Fibroblast of upper back skin (primary cell): ENCODE measurements around the gene PTCRA.
"Not testable (repeated sequence)": the region's sequence is repeated elsewhere in the genome, so short reads cannot be mapped to it uniquely, and the experiment has no call there.

ENCODE experiments used
- DNase-seq: peaks from one replicate; pipeline ENCODE4 v3.0.0-alpha.2; 2013

The PTCRA gene, protein sequence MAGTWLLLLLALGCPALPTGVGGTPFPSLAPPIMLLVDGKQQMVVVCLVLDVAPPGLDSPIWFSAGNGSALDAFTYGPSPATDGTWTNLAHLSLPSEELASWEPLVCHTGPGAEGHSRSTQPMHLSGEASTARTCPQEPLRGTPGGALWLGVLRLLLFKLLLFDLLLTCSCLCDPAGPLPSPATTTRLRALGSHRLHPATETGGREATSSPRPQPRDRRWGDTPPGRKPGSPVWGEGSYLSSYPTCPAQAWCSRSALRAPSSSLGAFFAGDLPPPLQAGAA

DNA sequence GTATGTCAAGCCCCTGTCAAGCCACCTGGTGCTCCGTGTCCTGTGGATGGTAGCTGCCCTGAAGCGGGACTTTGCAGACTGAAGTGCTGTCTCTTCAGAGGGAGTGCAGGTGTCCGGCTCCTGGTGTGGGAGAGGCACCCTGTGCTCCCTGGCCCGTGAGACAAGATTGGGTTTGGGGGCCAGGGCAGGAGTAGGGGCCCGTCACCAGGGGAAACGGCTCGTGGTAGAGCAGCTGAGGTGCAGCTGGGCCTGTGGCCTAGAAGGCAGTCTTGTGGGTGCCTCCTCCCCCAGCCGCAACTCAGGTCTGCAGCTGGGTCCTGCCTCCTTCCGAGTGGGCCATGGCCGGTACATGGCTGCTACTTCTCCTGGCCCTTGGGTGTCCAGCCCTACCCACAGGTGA lies at the start of gene PTCRA:
TSS of gene PTCRA (plus strand) at position 322 of the 400 bp plus-strand sequence. CDS start at position 339, 17 bp downstream.
- no peak for DNase-seq

DNA sequence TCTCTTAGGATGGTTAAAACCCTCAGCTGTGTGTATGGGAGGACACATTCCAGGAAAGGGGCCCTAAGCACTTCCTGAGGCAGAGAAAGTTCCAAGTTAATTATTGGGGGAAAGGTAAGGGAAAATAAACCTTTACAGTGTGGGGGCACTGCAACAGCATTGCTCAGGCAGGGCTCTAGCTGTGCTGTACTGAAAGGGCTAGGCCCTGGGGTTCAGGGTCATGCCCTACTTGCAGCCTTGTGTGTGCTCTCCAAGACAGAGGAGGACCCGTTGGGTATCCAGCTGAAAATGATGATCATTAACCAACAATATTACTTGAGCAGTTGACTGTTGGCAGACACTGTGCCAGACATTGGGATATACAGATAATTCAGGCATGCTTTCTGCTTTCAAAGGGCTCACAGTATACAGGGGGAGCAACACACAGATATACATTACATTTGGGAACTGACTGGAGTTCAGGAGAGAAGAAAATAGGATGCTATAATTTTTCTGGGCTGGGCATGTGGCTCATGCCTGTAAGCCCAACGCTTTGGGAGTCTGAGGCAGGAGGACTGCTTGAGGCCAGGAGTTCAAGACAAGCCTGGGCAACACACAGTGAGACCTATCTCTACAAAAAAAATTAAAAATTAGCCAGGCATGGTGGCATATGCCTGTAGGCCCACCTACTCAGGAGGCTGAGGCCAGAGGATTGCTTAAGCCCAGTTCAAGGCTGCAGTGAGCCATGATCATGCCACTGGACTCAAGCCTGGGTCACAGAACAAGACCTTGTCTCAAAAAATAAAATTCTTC lies 45.5 kb upstream of the PTCRA start:
- no peak for DNase-seq

DNA sequence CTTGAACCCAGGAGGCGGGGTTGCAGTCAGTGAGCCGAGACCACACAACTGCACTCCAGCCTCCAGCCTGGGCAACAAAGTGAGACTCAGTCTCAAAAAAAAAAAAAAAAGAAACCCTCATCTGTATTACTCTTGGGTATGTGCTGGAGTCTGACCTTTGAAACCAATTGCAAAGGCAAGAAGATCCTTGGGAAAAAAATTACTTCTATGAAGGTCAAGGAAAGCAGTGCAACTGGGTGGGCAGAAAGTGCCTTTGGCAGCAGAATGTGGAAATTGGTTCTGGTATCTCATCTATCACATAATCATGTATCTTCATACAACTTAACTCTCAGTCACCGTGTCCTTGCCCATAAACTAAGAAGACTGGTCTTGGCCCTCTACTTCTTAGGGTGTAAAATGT lies 44.1 kb upstream of the PTCRA start:
- DNase-seq = no peak

DNA sequence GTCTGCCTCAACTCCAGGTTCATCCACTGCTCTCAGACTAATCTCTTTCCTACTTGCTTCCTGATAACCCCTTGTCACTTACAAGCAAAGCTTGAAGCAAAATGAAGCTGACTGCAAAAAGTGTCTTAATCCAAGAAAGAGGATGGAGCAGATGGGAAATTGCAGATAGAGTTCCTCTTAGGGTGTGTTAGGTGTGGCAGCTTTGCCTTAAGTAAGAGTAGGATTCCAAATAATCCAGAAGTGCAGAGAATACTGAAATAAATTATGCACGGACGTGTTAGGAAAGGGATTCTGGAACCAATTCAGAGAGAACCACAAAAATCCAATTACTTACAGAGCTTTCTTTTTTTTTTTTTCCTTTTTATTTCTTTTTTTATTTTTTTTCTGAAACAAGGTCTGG lies 42.5 kb upstream of the PTCRA start:
- no peak for DNase-seq

DNA sequence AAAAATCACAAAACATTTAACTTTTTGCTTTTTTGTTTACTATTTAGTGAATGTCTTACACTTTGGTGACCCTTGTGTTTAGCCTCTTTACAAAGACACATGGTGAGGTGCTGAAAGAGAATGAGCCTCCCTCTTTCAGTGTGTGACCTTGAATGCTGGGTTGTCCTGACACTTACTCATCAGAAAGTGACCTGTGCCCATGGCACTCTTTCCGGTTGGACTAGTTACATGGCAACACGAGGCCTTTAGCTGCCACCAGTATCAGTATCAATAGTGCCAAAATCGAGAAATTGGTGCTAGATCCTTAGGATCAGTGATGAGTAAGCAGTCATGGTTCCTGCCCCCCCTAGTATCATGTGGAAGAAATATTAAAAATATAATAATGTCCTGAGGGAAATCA lies 38.2 kb upstream of the PTCRA start:
- DNase-seq = no peak

DNA sequence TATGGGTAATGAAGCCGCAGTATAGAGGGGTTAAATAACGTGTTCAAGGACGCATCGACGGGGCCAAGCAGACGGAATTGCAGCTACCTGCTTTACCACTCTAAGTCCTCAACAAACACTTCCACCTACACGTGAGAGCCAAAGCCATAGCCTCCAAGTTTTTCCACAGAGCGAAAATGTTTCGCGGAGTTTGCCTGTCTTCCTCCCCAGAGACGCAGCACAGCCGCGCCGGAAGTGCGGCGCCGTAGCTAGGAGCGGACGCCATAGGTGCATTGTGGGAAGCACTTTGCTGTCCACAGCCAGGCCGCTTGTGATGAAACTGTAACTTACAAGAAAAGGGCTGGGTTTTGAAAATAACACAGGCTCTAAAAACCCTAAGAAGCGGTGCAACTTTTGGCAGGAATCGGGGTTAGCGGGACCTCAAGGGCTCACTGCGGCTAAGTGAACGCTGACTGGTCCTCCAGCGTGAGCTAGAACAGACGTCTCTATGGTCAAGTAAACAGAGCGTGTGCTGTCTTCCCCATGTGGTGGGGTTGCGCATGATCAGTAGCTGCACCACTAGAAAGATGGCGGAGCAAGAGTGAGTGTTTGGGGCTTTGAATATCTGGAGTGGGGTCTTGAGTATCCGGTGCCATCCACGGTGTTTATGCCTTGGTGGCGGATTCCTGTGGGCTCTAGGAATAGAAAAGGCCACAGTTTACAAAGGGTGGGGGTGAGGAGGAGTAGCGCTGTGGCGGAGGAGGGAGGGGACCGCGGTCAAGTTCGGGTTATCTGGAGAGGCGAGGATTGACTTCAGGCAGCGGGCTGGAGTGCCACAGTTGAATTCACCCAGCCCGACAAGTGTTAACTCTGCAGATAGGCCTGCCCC lies 36.2 kb upstream of the PTCRA start, which contains the start of gene RPL7L1:
TSS of gene RPL7L1 (plus strand) at position 245 of the 868 bp plus-strand sequence. CDS start at position 540, 295 bp downstream.
- peak; percentile 88 for DNase-seq

DNA sequence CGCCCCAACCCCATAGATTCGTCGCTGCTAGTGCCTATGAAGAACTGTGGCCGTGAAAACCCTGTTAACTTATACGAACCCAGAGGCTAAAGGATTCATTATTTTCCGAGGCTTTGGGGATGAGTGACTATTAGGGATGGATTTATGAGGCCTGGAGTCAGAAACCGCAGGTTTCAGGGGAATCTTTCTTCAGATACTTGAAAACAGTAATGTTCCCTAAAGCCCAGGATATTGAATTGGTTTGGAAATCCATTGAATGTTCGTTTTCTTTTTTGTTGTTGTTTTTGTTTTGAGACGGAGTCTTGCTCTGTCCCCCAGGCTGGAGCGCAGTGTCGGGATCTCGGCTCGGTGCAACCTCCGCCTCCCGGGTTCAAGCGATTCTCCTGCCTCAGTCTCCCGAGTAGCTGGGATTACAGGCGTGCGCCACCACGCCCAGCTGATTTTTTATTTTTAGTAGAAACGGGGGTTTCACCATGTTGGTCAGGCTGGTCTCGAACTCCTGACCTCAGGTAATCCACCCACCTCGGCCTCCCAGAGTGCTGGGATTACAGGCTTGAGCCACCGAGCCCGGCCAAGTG lies 35.5 kb upstream of the PTCRA start:
- not testable (repeated sequence) for DNase-seq

DNA sequence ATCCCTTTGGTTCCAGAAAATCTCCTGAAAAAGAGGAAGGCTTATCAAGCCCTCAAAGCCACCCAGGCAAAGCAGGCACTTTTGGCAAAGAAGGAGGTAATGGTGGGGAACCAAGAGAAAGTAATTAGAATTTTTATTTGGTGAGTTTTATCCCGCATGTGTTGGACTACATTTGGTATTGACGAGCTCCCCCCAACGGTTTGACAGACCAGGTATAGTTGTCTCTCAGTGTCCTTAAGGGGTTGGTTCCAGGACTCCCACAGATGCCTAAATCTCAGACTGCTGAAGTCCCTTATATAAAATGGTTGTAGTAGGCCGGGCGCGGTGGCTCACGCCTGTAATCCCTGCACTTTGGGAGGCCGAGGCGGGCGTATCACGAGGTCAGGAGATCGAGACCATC lies 35.0 kb upstream of the PTCRA start:
- DNase-seq = not testable (repeated sequence)

DNA sequence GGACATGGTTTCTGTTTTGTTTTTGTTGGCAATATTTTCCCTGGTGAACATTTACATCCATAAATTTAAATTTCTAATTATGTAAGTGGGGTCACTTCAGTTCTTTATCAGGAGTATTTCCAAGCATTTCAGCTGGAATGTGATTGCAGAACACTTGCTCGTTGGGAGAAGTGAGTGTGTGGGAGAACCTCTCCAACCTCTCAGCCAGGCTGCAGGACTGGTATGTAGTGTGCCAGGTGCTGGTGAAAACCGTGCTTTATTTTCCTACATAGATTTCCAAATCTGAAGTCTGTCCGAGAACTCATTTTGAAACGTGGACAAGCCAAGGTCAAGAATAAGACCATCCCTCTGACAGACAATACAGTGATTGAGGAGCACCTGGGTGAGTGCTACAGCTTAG lies 30.2 kb upstream of the PTCRA start:
- no peak for DNase-seq

DNA sequence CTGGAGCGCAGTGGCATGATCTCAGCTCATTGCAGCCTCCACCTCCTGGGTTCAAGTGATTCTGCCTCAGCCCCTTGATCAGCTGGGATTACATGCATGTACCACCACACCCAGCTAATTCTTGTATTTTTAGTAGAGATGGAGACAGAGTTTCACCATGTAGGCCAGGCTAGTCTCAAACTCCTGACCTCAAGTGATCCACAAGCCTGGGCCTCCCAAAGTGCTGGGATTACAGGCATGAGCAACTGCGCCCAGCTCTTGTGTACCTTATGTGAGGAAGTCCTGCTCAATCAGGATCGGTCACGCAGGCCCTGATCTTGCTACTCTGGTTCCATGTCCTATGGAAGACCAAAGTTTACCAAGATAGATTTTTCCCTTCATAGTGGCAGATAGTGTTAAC lies 27.7 kb upstream of the PTCRA start:
- not testable (repeated sequence) for DNase-seq

DNA sequence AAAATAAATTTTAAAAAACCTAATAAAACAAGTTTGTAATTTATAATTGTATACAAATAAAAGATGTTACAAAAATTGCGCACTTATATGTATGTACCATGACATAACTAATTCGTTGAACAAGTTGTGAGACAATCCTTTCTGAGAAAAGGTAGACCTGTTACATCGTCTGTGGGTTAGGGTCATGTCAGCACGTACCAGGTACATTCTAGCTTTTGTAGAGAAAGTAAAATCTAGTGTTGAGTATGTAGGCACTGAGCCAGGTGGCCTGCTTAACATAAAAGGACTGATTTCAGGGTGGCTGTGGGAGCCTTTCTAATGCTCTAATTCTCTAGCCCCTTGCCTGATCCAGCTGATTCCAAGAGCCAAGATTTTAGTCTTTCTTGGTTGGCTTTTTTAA lies 26.0 kb upstream of the PTCRA start:
- DNase-seq = no peak

DNA sequence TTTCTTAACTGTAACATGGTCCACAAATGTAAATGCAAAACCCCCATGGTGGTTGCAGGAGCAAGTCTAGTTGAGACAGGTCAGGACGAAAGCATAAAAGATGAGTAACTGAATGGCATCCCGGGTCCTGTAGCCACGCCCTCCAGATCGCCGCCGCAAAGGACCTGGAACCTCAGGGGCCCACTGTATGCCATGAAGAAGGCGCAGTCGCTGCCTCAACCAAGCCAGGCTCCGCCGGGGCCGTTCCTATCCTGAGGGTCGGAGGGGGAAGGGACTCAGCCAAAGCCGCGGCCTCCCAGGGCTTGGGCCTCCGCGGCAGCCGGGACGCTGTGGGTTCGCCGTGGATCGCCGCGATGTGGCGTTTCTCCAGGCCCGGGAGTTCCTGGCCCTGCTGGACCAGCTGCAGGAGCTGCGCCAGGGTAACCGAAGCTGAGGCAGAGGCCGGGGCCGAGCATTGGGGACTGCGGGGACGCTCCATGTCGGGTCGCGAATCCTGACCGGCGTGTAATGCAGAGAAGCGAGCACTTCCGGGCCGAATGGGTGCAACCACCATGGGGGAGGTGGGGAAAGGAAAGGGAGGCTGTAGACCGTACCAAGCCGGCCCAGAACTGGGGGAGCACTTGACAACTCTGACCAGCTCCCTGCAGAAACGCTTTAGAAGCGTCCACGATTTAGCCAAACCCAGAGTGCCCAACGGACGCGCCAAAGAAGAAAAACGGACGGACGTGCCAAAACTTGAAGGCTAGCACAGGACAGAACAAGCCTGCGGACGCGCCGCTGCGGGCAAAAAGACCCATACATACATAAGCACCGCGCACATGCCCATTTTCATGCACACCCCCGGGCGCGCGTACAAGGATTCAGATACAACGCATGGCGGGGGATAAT lies 25.3 kb upstream of the PTCRA start:
- peak; percentile 97 for DNase-seq

DNA sequence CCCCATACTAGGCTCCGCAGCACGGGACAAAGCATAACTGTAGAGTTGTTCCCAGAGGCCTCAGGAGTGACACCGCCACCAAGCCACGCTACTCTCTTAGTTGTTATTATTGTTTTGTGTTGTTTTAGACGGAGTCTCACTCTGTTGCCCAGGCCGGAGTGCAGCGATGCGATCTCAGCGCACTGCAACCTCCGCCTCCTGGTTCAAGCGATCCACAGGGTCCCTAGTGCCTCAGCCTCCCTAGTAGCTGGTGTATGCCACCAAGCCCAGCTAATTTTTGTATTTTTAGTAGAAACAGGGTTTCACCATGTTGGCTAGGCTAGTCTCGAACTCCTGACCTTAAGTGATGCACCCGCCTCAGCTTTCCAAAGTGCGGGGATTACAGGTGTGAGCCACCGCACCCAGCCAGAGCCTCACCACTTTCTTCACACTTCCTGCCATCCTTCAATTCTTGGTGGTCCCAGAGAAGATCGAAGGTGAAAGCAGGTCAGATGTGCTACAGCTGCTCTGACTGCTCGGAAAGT lies 24.6 kb upstream of the PTCRA start:
- DNase-seq = no peak

DNA sequence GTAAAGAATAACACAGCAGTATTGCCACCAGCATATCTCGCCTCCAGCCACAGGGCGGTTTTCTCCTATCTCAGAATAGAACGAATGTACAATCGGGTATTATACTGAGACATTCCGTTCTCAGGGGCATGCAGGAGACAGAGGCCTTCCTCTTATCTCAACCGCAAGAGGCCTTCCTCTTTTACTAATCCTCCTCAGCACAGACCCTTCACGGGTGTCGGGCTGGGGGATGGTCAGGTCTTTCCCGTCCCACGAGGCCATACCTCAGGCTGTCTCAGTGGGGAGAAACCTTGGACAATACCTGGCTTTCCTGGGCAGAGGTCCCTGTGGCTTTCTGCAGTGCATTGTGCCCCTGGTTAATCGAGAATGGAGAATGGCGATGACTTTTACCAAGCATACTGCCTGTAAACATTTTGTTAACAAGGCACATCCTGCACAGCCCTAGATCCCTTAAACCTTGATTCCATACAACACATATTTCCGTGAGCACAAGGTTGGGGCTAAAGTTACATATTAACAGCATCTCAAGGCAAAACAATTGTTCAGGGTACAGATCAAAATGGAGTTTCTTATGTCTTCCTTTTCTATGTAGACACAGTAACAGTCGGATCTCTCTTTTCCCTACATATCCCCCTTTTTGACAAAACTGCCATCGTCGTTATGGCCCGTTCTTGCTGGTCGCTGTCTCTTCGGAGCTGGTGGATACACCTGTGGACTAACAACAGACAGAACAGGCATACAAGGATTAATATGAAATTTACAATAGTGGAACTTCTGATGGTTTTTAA lies 21.6 kb upstream of the PTCRA start:
- DNase-seq = not testable (repeated sequence)

DNA sequence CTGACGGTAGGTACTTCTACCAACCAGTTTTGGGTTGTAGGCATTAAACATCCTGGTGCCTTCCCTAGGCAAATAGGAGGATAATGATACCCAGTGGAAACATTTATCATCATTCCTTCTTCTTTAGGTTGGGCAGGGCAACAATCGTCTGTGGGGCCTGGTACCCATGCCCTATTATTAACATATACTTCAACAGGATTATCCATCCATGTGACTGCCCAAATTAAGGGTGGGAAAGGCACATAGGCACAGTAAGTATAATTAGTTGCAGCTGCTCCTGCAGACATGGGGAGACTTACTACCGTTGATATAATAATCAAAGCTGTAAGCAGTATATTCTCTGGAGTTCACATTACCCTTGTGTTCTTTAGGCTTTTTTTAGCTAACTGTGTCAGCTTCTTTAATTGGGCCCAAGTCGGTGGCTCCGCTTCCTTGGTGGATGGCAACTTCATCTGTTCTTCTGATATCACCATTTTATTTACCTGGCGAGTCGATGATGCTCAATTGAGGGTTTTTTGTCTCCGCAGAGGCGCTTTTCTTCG lies 19.6 kb upstream of the PTCRA start:
- DNase-seq = no peak

DNA sequence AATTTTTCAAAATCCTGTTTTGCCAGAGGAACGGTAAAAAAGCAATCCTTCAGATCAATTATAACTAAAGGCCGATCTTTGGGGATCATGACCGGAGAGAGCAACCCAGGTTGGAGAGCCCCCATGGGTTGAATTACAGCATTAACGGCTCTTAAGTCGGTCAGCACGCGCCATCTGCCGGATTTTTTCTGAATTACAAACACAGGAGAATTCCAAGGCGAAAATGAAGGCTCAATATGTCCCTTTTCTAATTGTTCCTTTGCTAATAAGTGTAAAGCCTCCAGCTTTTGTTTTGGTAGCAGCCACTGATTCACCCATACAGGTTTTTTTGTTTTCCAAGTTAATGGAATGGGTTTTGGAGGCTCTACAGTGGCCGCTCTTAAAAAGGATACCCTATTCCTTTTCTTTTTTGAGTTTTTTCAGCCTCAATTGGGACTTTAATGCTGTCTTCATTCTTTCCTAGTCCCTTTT lies 16.9 kb upstream of the PTCRA start:
- DNase-seq = peak; percentile 67

DNA sequence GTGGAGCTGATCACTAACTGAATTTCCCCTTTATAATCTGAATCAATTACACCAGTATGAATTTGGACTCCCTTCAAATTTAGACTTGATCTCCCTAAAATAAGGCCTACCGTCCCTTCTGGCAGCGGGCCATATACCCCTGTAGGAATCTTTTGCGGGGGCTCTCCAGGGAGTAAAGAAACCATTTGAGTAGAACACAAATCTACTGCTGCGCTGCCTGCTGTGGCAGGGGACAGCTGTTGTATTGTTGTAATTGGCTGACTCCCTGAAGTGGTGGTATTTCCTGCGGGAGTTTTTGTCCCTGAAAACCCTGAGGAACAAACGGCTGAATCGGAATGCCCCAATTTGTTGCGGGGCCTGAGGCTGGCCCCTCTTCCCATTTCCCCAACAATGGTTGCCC lies 16.0 kb upstream of the PTCRA start:
- DNase-seq = no peak

DNA sequence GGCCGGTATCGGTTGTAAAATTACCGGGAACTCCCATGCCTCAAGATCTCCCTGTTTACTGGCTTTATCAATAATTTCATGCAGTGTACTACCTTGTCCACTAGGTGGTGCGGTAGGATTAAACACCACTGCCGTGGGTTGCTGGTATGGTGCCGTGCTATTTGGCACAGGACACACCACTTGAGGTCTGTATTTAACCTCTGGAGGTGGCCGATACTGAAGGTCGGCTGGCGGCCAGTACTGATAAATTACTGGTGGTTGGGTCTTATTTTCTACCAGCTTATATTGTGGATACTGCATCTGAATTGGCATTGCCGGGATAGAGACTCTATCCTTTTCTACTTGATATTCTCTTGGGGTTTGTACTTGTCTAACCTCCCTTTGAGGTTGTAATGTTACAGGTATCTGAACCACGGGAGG lies 14.3 kb upstream of the PTCRA start:
- peak; percentile 84 for DNase-seq

DNA sequence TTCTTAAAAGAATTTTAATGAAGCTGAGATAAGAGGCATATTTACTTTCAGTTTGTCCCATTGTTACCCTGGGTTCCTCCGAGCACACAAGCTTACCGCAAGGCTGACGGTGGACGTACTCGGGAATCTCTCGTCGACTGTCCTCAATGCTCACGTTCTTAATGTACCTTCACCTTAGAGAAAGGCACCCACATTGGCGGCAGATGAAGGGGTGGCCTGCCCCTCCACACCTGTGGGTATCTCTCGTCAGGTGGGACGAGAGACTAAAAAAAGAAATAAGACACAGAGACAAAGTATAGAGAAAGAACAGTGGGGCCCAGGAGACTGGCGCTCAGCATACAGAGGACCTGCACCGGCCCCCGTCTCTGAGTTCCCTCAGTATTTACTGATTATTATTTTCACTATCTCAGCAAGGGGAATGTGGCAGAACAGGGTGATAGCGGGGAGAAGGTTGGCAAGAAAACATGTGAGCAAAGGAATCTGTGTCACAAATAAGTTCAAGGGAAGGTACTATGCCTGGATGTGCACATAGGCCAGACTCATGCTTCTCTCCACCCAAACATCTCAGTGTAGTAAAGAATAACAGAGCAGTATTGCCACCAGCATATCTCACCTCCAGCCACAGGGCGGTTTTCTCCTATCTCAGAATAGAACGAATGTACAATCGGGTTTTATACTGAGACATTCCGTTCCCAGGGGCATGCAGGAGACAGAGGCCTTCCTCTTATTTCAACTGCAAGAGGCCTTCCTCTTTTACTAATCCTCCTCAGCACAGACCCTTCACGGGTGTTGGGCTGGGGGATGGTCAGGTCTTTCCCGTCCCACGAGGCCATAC lies 13.2 kb upstream of the PTCRA start:
- not testable (repeated sequence) for DNase-seq
